D721Med (cell line): ENCODE measurements around the gene BICC1.

Experiments used
- DNase-seq: peaks from one replicate; pipeline ENCODE4 v3.0.0; 2011; ENCODE audit warnings: low spot score; ENCODE audit not compliant: insufficient read length
- FAIRE-seq: peaks from 2 replicates; lab custom pipeline; 2011; peaks lifted over from hg19 to GRCh38; lab: Jason Lieb, UNC
- TF ChIP-seq, protein P1 (sequence below): IDR thresholded peaks from 2 replicates; pipeline ENCODE4 v1.5.1; 2012; ENCODE audit warnings: mild to moderate bottlenecking, control low read depth; ENCODE audit not compliant: insufficient read depth; ENCODE audit errors: missing control alignments

BICC1 gene

DNA sequence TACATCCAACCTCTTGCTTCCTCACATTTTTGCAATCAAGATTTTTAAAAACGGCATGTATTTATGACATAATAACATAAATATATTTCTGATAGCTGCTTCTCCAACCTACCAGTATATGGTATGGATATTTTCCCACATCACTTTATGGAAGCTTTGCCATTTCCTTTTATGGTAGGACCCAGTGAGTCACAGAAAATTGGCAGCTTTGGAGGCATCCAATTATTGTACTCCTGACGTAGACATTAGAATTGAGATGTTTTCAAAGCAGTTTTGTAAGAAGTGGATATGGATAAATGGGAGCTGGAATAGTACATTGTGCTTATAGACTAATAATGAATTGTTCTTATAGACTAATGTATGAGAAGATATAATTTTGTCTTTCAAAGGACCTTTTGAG, 23.8 kb upstream of the BICC1 start:
- DNase-seq: no peak
- TF ChIP-seq, protein P1, sequence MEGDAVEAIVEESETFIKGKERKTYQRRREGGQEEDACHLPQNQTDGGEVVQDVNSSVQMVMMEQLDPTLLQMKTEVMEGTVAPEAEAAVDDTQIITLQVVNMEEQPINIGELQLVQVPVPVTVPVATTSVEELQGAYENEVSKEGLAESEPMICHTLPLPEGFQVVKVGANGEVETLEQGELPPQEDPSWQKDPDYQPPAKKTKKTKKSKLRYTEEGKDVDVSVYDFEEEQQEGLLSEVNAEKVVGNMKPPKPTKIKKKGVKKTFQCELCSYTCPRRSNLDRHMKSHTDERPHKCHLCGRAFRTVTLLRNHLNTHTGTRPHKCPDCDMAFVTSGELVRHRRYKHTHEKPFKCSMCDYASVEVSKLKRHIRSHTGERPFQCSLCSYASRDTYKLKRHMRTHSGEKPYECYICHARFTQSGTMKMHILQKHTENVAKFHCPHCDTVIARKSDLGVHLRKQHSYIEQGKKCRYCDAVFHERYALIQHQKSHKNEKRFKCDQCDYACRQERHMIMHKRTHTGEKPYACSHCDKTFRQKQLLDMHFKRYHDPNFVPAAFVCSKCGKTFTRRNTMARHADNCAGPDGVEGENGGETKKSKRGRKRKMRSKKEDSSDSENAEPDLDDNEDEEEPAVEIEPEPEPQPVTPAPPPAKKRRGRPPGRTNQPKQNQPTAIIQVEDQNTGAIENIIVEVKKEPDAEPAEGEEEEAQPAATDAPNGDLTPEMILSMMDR: no peak
- FAIRE-seq: no peak

- FAIRE-seq: no peak
- TF ChIP-seq, protein P1: no peak
- no peak for DNase-seq
Observed at GRCh38 chr10:58502956-58503355, 9.7 kb upstream of the BICC1 start.

DNA sequence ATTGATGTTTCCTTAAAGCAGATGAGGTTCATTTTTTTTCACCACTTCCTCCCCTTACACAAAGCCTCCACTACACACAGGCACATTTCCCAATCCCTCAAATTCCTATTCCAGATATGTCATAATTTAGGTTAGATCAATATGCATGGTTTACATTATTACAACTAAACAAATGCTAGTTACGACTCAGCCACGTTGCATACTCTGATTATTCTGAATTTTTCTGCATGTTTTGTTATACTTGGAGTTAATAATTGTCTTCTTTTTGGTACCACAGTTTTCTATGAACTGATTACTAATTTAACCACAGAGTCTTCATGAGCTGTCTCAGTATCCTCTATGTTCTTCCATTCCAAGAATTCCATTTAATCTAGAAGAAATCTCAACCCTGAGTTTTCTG, 4.4 kb upstream of the BICC1 start:
- FAIRE-seq (no peak), DNase-seq (no peak)
- TF ChIP-seq, protein P1: no peak

DNA sequence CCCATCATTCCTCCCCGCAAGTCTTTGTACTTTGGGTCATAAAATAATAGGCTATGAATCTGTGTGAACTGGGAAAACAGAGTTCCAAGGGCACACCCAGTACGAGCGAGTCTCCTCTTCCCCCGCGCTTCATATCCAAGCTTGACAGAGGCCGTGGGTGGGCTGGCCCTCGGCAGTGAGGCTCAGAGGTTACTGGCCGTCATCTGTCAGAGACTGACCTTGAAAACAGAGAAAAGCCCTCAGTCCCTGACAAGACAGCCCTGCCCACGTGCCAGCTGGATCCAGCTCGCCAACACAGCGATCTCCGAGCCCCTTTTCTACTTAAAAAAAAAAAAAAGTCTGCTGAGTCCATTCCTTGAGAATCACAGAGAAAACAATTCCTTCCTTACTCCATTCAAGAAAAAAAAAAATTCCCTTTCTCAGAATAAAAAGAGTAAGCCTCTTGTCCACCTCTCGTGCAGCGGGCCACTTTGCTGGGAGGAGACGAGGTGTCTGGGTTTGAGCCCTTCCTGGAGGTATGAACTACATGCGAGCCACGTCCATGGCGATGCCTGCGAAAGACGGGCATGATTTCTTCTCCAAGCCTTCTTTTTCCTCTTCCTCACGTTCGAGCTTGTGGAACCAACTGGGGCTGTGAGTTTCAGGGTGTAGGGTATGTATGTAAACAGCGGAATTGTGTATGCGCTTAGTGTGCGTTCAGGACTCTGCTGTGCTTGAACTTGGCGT, 744 bp upstream of the BICC1 start:
- no peak for FAIRE-seq
- TF ChIP-seq, protein P1: no peak
- no peak for DNase-seq

DNA sequence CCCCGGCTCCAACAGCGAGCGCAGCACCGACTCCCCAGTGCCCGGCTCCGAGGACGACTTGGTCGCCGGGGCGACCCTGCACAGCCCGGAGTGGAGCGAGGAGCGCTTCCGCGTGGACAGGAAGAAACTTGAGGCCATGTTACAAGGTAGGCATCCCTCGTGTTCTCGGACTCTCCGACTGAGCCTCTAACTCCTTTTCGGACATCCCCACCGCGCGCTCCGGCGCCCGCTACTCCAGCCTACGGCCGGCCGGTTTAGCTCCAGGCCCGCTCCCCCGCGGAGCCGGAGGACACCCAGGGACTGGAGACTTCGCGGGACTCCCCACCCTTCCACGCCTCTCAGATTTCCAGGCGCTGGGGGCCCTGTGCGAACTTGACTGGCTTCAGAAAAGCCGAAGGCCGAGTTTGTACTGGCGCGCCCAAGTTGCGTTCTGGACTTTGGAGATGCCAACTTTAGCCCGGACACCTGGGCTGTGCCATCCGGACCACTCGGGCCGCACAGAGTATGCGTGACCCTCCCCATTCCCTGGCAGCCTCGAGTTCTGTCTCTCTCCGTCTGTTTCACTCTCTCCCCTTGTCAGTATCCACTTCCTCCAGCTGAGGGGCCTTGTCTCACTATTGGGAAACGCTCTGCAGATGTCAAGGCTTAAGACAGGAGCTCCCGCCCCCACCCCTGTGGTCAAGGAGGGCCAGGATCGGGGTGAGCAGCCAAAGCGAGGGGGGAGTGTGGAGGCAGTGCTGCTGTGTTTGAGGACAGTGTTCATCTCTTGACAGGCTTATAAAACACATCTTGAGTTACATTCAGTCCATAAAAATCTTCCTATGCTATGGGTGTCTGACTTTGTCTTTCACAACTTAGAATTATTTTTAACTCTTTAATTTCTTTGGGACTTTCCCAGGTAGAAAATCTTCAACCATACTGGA, 777 bp downstream of the BICC1 start:
- TF ChIP-seq, protein P1: no peak
- FAIRE-seq (no peak), DNase-seq (no peak)

GRCh38 chr10:58514111-58514770, 1.6 kb downstream of the BICC1 start:
- no peak for DNase-seq
- FAIRE-seq: no peak
- TF ChIP-seq, protein P1: no peak
